Kidney (tissue), 14 donors: ENCODE measurements around the gene ARHGAP8. TPM values are rescaled to one million over a fixed set of nuclear protein-coding genes. Genes with fewer than 3 reads are reported as not detected.
A peak's percentile ranks its signal among the peaks of the same experiment; 100 is the strongest.

ENCODE experiments used
- DNase-seq, 5 donors: peaks; one replicate each; pipeline ENCODE4 v3.0.0-alpha.2; 2013 to 2020
- FAIRE-seq: peaks from 2 replicates; lab custom pipeline; 2012; peaks lifted over from hg19 to GRCh38; lab: Jason Lieb, UNC
- H3K27ac ChIP-seq, 2 donors: one replicate each; pipeline ENCODE4 v1.7.0; 2013; ENCODE audit warnings: low read depth in 2 of 2, low read length in 2 of 2, inconsistent platforms in 1 of 2
- H3K27me3 ChIP-seq: one replicate; pipeline ENCODE4 v1.7.1; 2013; ENCODE audit warnings: low read length, inconsistent platforms; ENCODE audit not compliant: control insufficient read depth, insufficient read depth
- H3K36me3 ChIP-seq, 3 donors: one replicate each; pipeline versions ENCODE4 v1.7.0 to v1.7.1; 2013; ENCODE audit warnings: low read length in 3 of 3, control low read depth in 1 of 3, inconsistent platforms in 1 of 3; ENCODE audit not compliant: insufficient read depth in 3 of 3, control insufficient read depth in 2 of 3
- H3K4me1 ChIP-seq, 3 donors: one replicate each; pipeline versions ENCODE4 v1.7.0 to v1.7.1; 2013; ENCODE audit warnings: low read length in 3 of 3, inconsistent platforms in 1 of 3, low read depth in 1 of 3; ENCODE audit not compliant: control insufficient read depth in 2 of 3, insufficient read depth in 2 of 3
- H3K4me3 ChIP-seq, 3 donors: one replicate each; pipeline versions ENCODE4 v1.7.0 to v1.8.1; 2013; ENCODE audit warnings: low read length in 3 of 3, control low read depth in 1 of 3, inconsistent platforms in 1 of 3
- H3K9ac ChIP-seq, 3 donors: one replicate each; pipeline versions ENCODE4 v1.7.0 to v1.7.1; 2013; ENCODE audit warnings: low read length in 3 of 3, control low read depth in 1 of 3, inconsistent platforms in 1 of 3
- H3K9me3 ChIP-seq, 3 donors: one replicate each; pipeline versions ENCODE4 v1.7.0 to v1.7.1; 2013; ENCODE audit warnings: low read length in 3 of 3, control low read depth in 1 of 3, inconsistent platforms in 1 of 3; ENCODE audit not compliant: control insufficient read depth in 2 of 3, insufficient read depth in 1 of 3
- CTCF ChIP-seq: IDR thresholded peaks from 3 replicates; pipeline ENCODE4 v1.5.1; 2012; ENCODE audit warnings: mild to moderate bottlenecking, moderate library complexity, borderline replicate concordance; ENCODE audit not compliant: insufficient read depth; ENCODE audit errors: extremely low read depth
- intact Hi-C: fragments of 100-400 bp; cut with DNase I; formaldehyde crosslinking; loops from one replicate; pipeline ENCODE4 v1.11.1; 2022
- polyA plus RNA-seq: library from polyadenylated mRNA; stranded (reverse); fragments of 350-450 nt; fragmentation: Illumina TruSeq; extraction: RNeasy Lipid Tissue Mini Kit (QIAGEN cat#74804); gene quantifications from one replicate; pipeline ENCODE4 v1.2.3, GENCODE V29; 2014; ENCODE audit warnings: low read depth, low replicate concordance; ENCODE audit not compliant: insufficient read depth
- total RNA-seq: library from RNA; stranded (reverse); fragmentation: NEBNext Ultra II Directional; extraction: Animal tissue kit (Norgen Biotek cat#: 25700); gene quantifications from one replicate; pipeline ENCODE4 v1.2.1, GENCODE V29; 2021
- donor health status: control.
- donor health status: control.
- donor health status: control.
- donor health status: control.
- donor health status: control.
- donor health status: DM: yes; HTN: yes; CAD: no.
- donor health status: Normal renal cell carcinoma (clear cell type).

The ARHGAP8 gene
- total and polyA plus RNA-seq, 2 donors from 2014 or later = 30.2 to 35.7 TPM

DNA sequence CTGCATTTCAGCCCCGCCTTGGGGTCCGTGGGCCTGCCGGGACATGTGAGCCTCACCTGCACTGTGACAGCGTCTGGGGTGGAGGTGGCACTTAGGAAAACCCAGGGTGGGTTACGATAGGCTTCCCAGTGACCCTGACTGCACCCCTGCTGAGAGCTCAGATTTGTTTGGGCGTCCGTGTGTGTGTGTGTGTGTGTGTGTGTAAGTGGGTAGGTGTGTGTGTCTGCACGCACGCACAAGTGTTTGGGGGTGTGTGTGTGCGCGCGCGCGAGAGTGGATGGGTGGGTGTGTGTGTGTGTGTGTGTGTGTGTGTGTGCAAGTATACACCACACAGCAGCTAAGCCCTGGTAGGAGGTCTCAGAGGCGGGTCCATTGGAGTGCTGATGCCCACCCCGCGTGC lies 12.1 kb upstream of the ARHGAP8 start:
- H3K36me3 ChIP-seq = no peaks in the 10 kb centered on the region
- intact Hi-C loops = no loop called here
- H3K9me3 ChIP-seq = no peaks in the 10 kb centered on the region
- no peak overlapping the region for H3K27ac ChIP-seq
- TF ChIP-seq CTCF = no peak
- H3K4me1 ChIP-seq = peaks cover 0 to 22% (median 3%) of the 10 kb centered on the region in 3 donors
- no peak overlapping the region for H3K4me3 ChIP-seq
- FAIRE-seq (no peak), DNase-seq (no peak)
- no peaks in the 10 kb centered on the region for H3K27me3 ChIP-seq
- no peak overlapping the region for H3K9ac ChIP-seq

- Histone ChIP-seq H3K4me3 (no peak overlapping the region), H3K9me3 (no peaks in the 10 kb centered on the region), H3K27me3 (no peaks in the 10 kb centered on the region), H3K36me3 (no peaks in the 10 kb centered on the region), H3K4me1 (peaks cover 9 to 34% (median 12%) of the 10 kb centered on the region in 3 donors), H3K27ac (no peak overlapping the region), H3K9ac (no peak overlapping the region)
- TF ChIP-seq CTCF = no peak
- DNase-seq (no peak), FAIRE-seq (no peak)
- intact Hi-C loops = no loop called here
Measured at GRCh38 chr22:44741929-44742328, 10.4 kb upstream of the ARHGAP8 start.

DNA sequence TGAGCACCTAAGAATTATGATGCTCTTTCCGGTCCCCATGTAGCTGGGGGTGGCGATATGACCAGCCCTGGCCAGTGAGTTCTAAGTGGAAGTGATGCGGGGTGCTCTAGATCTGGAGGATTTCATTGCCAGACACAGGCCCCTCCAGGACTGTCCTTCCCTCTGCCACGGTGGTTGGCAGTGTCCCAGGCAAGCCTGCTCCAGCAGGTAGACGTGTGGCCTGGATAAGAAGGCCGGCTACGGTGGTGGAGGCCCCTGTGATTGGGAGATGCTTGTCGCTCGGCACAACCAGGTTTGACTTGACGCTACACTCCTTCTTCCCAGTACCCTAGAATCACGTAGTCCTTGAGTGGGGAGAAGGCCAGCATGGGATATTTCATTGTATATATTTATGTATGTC lies 9.1 kb upstream of the ARHGAP8 start:
- Histone ChIP-seq H3K4me1 (peaks cover 9 to 37% (median 12%) of the 10 kb centered on the region in 3 donors), H3K27ac (no peak overlapping the region), H3K9ac (no peak overlapping the region), H3K36me3 (no peaks in the 10 kb centered on the region), H3K9me3 (no peaks in the 10 kb centered on the region), H3K4me3 (no peak overlapping the region), H3K27me3 (no peaks in the 10 kb centered on the region)
- DNase-seq = peak in 1 of 5 donors; percentile 48
- FAIRE-seq = no peak
- intact Hi-C loops = no loop called here
- no peak for TF ChIP-seq CTCF

- Histone ChIP-seq H3K4me1 (peaks cover 9 to 34% (median 12%) of the 10 kb centered on the region in 3 donors), H3K9ac (no peak overlapping the region), H3K27ac (no peak overlapping the region), H3K4me3 (no peak overlapping the region), H3K36me3 (no peaks in the 10 kb centered on the region), H3K27me3 (no peaks in the 10 kb centered on the region), H3K9me3 (no peaks in the 10 kb centered on the region)
- DNase-seq = no peak
- intact Hi-C loops = no loop called here
- FAIRE-seq = no peak
- no peak for TF ChIP-seq CTCF
Measured at GRCh38 chr22:44743804-44744211, 8.6 kb upstream of the ARHGAP8 start.
